NCI-H446 (cell line): Measurements from ENCODE around the gene PTPN14.

Source experiments
- DNase-seq, 2 experiments: peaks; one replicate each; lab custom pipeline; 2025; lab: John Stamatoyannopoulos, UW

PTPN14 gene

DNA sequence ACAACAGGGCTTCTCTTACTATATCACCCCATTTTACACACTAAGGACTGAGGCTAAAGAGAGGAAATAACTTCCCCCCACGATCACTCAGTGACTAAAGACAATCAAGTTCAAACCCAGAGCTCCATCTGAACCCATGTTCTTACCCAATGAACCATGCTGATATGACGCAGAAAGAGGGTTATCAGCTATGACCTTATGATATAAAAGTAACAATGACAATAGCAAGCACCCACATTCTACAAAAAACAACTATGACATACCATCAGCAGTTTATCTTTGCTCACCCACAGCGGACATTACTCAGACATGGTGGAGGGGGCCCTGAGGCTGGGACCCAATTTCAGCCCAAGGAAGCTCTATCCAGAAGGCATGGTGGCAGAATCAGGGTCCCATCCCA, 75.7 kb downstream of the PTPN14 start:
- DNase-seq, result no peak

DNA sequence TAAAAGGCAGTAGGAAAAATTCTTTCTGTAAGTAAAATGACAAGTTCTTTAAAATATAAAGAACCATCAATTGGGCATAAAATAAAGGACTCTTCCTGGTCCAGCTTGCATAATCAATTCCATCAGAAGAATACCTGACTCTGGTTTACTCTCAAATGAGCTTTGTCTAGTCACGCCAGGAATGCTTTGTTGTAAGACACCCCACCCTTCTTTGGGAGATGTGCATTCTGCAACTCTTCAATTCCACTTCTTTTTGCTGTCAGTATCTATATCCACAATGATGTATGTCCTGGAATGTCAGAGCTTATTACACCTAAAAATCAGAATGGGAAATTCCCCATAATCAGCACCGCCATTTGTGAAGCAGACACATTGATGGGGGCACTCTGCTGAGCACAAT, 76.1 kb downstream of the PTPN14 start:
- no peak for DNase-seq

DNA sequence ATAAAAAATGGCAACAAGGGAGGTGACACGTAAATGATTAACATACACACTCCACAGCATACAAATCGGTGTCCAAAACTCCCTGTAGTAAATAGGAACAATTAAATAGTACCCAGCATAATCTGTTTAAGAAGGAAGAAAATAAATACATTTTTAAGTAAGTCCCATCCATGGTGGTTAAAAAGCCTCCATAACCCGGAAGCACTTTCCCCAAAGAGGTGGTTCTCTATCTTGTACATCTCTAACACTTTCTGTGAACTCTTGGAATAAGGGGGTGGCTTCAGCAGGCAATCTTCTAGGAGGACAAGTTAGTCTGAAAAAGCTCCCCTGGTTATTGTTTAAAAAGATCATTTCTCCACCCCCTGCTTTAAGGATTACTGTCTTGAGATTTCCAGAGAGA, 76.9 kb downstream of the PTPN14 start:
- no peak for DNase-seq

DNA sequence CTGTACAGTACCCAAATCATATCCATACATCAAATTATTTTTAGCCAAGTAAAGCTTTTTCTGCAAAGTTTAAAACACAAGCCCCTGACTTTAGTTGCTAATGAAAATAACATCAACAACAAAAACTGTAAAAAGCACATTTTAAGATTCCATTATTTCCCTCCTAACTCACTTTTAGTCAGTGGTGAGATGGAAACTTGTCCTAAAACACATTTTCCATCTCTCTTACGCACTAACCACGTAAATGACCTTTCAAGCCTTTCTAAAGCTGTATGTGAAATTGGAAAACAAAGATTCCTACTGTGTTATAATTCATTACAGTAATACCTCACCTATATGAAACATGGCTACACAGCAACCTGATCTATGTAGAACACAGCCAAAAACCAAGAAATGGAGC, 77.5 kb downstream of the PTPN14 start:
- no peak for DNase-seq

DNA sequence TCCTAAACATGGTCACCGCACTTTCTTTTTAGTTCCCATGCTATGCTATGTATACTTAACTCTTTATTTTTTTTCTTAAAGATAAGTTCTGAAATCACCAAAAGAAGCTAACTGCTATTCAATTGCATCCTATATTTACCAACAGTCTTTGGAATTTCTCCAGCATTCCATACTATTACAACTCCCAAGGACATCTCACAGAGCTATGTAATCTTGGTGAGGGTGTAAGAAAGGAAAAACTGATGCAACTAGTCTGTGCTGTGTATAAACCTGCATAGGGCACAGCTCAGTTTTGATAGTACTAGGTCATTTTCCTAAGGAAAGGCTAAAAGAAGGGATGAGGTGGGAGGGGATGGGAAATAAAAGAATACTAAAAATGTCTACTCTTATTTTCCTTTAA, 78.0 kb downstream of the PTPN14 start:
- DNase-seq, result no peak

DNA sequence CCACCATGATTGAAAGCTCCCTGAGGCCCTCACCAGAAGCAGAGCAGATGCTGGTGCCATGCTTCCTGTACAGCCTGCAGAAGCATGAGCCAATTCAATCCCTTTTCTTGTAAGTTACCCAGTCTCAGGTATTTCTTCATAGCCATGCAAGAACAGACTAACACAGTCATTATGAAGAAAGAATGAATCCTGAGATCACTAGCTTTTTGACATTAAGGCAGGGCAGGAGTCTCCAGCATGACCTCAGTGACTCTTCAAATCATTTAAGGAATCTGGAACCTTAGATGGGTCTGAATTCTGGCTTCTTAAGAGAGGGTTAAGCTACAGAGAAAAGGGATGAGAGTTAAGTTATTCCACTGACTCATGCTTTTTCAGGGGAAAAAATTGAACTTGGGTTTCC, 79.0 kb downstream of the PTPN14 start:
- no peak for DNase-seq

DNA sequence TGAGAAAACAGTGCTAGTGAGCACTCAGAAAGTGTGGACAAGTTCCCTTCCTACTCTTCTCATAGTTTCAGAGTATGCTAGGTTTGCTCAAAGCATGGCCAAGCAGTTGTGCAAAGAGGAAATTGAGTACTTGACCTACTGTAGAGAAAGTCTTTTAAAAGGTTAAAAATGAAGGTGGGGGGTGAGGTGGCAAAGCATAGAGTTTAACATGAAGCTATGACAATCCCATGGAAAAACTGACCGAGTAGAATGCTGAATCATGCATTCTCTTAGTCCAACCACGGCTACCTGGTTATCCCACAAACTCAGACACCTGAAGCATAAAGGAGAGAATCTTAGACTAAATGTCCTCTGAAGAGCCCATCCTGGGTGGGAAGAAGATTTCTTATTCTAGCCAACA, 79.9 kb downstream of the PTPN14 start:
- DNase-seq, result no peak

DNA sequence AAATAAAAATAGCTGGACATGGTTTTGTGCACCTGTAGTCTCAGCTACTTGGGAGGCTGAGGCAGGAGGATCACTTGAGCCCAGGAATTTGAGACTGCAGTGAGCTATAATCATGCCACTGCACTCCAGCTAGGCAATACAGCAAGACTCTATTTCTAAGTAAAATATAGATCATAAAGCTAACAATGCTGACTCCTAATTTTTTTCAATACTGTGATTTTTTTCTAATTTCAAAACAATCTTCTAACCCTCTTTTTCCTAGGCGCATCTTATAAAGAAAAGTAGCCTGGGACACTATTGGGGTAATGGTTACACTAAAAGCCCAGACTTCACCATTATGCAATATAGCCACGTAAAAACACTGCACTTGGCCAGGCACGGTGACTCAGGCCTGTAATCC, 81.3 kb downstream of the PTPN14 start:
- no peak for DNase-seq

DNA sequence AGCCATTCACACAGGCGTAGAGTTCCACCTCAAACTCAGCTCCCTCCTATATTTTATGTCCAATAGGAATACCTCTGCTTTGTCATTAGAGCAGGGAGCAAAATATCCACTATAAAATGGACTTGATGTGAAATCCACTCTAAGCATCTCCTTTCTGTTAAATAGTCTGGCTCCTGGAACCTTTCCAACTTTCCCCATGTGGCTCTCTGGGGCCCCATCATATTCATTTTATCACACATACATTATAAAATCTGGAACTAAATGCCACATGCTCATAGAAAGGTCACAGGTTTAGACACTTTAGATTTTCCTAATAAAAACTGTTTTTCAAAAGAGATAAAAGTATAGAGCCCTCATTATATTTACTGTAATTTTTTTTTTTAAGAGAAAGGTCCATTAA, 82.1 kb downstream of the PTPN14 start:
- peak in 1 of 2 experiments; percentile 28 for DNase-seq

DNA sequence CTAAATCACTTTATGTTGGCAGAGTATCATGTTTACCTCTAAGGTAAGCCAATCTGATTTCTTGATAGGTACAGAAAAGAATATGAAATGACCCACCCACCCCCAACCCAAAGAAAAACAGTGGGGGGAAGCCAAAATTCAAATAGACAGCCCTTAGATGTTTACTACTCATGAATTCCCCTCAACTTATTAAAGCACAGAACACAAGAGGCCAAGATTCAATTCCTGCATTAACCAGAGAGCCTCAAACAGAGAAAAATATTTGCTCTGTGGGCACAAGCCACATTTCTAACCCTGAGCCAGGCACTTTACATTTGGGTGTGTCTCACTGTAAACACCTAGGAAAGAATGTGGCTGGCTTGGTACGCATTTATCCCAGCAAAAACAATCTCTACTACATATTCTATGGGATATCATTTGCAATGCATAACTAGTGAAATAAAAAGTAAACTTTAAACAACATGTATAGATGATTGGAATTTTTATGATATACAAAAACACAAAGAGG, 84.3 kb downstream of the PTPN14 start:
- DNase-seq, result no peak

DNA sequence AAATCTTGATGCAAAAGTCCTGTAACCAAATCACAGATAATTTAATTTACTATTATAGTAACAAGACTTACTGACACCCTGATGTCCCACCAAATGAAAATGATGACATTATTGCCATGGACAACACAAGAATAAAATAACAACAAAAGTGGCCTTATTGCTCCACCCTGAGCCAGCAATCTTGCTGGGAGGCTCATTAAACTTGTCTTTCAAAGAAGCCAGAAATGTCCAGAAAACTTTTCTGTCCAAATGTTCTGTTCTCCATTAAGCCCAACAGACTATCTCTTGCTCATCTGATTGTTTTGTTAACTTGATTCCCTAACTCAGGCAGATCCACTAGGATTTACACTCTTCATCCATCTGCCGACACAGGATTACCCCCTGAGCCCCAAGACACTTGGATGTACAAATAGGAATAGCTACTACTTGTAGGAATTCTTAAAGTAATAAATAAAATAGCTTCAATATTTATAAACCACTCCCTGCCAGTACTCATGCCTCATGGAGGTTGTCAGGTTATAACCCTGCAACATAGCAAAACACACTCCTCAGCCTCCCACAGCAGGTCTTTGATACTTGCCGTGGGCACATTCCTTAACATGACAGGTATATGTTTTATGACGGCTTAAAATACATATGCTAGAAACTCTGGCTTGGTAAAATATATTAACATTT, 84.9 kb downstream of the PTPN14 start:
- DNase-seq, result no peak

DNA sequence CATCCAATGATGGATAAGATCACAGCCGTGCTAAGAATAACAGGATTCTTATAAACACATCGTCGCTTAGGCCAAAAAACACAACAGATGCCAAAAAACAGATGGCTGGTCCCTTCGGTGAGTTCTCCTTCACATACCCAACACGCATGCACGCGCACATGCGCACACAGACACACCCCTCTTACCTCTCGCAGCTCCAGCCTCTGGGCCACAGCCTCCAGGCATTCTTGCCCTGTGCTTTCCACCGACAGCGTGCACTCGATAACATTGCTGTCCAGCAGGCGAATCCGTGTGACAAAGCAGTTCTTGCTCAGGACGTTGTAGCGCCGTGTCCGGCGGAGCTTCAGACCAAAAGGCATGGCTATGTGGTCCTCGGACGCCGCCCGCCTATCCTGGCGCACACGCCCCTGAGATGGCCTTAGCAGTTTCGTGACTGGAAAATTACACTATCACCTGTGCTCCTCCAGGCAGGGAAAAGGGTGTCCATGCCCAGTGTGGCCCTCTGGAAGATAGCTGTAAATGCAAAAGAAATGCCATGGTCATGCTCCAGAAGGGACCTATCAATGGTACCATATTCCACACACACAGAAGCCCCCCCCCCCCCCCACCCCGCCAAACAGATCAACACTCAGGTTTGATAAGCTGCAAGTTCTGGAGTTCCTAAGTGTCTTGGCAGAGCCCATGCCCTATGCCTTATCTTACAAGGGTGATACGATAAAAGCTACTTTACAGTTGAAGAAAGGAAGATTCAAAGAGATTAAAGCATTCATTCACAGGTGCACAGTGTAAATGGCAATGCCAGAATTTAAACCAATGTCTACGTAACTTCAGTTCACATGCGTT, 86.7 kb downstream of the PTPN14 start:
- DNase-seq, result peak; percentile 57 to 83

DNA sequence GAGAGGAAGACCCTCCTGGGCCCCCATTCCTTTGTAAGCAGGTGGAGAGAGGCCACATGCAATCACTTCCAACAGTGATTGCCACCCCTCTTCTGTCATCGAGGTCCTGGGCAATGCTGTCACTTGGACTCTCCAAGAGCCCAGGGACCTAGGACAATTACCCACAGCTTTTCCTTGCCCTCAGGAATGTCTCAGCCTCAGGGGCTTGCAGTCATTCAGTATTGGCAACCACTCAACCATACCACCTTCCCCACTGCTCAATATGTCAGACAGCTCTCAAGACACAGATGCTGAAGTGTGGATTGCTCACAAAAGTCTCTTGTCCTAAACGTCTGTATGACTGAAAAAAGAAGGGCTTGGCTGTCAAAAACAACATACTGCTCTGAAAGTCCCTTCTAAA, 87.8 kb downstream of the PTPN14 start:
- peak in 1 of 2 experiments; percentile 30 for DNase-seq

DNA sequence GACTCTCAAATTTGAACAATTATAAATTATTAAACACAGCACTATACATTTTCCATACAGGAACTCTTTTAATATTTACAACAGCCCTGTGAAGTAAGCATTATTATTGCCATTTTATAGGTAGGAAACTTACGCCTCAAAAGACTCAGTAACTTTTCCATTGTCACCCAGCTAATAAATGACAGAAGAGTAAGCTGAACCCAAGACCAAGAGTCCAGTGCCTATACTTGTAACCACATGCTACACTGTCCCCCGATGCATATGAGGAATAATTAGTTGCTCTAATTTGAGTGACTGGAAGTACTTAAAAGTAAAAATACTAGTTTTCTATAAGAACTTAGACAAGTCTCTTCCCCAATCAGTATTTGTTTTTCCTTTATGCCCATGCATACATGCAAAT, 88.5 kb downstream of the PTPN14 start:
- DNase-seq, result no peak

DNA sequence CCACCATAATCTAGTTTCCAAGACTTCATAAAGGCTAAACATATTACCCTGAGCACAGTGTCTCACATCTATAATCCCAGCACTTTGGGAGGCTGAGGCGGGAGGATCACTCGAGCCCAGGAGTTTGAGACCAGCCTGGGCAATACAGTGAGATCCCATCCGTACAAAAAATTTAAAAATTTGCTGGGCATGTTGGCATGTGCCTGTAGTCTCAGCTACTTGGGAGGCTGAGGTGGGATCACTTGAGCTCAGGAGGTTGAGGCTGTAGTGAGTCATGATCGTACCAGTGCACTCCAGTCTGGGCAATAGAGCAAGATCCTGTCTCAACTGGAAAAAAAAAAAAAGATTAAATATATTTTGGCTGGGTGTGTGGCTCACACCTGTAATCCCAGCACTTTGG, 90.1 kb downstream of the PTPN14 start:
- no peak for DNase-seq

DNA sequence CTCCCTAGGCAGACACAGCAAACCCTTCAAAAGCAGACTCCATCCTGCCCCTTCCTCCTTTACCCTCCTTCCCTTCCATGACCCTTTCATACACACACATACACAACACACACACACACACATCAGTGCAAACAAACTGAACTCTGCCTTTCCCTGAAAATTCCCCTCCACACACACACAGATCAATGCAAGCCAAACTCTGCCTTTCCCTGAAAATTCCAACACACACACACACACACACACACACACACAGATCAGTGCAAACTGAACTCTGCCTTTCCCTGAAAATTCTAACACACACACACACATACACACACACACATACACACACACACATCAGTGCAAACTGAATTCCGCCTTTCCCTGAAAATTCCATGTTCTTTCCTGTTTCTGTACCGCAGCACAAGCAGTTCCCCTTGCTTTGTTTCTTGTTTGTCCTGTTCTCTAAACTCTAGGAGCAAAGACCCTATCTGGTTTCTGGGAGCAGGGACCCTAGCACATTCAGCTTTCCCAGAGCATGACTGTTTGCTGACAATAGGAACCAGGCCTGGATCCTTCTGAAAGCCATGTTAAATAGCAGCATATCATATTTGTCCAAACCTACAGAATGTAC, 91.0 kb downstream of the PTPN14 start:
- no peak for DNase-seq

DNA sequence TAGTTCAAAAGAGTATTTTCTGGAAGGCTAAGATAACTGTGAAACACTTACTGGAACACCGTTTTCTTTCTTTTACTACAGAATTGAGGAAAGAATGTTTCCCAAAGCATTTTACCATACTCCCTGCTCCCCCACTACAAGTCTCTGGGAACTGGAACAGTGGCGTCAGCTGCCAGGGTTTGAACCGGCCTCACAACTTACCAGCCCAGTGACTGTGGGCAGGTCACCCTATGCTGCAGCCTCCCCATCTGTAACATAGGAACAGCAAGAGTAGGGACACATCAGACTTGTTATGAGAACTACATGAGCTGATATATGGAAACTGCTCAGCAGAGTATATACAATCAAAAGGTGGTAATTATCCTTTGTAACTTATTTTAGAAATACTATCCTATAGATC, 91.5 kb downstream of the PTPN14 start:
- DNase-seq, result no peak

DNA sequence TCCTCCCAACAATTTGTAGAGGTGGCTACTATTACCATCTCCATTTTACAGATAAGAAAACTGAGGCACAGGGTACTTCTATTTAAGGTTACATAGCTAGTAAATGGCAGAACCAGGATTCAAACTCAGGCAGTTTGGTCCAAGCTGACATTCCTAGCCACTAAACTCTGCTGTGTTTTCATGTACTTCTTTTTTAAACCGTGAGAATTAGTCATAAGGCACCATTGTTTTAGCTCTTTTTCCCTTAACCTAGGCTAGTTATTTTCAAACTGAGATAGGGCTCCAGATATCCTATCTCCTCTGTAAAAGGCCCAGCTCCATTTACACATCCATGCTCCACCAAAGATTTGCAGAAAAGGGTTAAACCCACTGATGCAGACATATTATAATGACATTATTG, 92.9 kb downstream of the PTPN14 start:
- no peak for DNase-seq

DNA sequence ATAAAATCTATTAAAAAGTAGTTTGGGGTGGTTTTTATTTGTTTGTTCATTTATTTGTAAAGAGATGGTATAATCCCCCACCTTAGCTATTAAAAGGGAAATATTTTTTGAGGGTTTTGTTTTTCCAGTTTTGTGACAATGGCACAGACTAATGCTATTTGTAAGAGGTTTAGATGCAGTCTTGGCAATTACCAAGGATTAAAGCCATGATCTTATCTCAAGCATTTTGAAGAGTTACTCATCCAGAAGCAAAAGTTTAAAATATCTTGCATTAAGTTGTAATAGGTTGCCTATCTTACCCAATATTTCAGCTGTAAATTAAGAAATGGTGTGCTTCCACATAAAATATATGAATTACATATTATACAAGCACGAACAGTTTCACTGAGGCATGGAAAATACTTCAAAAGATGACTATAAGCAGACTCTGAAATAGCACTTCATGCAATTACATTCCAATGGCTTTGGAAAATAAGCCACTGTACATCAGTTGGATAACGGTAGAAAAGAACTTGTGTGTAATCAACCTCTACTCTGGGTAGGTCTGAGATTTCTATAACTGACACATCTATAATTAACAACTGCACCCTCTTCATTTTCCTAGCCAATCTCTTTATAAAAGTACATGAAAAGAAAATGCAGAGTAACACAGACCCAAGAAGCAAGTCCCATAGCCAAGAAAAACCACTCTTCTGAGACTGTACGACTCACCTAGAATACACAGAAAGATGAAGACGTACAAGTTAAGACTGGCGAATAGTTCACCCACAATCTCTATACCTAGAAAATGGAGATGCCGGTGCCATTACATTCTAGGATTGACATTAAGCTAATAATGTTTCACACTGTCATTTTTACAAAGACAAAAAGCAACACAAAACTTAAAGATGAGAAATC, 95.2 kb downstream of the PTPN14 start:
- no peak for DNase-seq

DNA sequence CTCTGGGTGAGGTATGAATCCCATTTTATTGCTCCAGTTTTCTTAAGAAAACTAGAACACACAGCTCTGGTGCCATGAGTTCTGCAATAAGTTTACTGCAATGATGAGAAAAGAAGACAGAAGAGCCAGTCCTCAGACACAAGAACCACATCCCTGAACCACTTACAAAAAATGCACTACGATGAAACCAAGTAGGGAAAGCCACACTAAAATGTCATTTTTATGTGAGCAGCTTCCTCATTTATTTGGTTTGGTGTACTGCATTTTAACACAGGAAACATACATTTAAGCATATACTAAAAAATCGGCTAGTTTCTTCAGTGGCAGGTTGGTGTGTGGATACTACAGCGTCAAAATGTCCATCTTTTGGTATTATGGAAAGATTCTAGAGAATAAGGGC, 95.9 kb downstream of the PTPN14 start:
- no peak for DNase-seq

DNA sequence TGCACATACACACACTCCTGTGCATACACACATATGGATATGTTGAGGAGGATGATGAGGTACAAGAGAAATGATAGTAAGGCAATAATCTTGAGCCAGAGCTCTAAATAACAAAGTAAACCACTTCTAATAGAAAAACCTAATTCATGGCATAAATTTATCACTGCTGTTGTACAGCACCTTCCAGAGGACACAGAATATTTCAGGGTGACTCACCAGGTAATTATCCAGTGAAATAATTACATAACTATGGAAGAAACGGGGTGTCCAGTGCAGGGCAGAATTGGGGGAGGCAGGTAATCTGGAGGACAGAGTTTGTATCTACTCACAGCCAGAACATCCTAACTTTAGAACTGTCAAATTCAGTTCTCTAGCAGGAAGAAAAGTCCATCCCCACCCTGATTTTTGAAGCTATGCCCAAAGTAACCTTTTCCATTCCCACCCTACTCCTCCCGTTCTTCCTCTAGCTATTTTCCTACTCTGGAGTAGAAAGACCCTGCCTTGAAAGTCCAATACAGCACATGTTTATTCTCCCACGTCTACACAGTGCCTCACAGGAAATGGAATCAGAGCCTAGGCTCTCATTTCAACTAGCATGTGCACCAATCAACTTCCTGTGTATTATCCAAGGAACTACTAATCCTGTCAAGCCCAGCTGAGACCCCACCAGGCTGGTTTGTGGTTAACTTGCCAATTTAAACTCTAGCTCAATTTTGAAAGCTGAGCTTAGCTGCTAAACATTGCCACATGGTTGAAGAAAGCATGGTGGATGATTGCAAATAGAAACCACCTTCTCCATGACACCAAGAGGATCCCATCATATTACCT, 96.6 kb downstream of the PTPN14 start:
- DNase-seq, result no peak
